OCI-LY7 (cell line): ENCODE results near the gene ACSL6. TPM values are rescaled to one million over a fixed set of nuclear protein-coding genes. Genes with fewer than 3 reads are reported as not detected.

Experiments used
- BruUV-seq: library from RNA; stranded (reverse); fragments of 400-500 nt; replicated peaks from 2 replicates; lab custom pipeline; 2021; lab: Mats Ljungman, UMichigan
- CTCF ChIA-PET: fragments of 300-600 bp; sonication (Branson Sonifier 250); formaldehyde crosslinking; loops from one replicate; lab custom pipeline; 2022; ENCODE audit warnings: antibody characterized with exemption; ENCODE audit not compliant: unreplicated experiment; lab: Charles Lee
- POLR2A ChIA-PET: fragments of 300-600 bp; sonication (Branson Sonifier 250); formaldehyde crosslinking; loops from one replicate; lab custom pipeline; 2022; ENCODE audit warnings: antibody characterized with exemption; lab: Charles Lee
- DNase-seq: peaks from one replicate; pipeline ENCODE4 v3.0.0-alpha.2; 2015; ENCODE audit warnings: low spot score
- H2AFZ ChIP-seq: fragments of 200-600 bp; sonication (generic), shearing (Covaris generic); 2 replicates; pipeline ENCODE4 v1.6.1; 2014; ENCODE audit warnings: mild to moderate bottlenecking, antibody characterized with exemption, low read length, moderate library complexity
- H3K27ac ChIP-seq: fragments of 200-600 bp; sonication (generic); 2 replicates; pipeline ENCODE4 v1.5.1; 2014; ENCODE audit warnings: mixed run types, low read depth, mild to moderate bottlenecking, moderate library complexity, low read length, inconsistent platforms; ENCODE audit not compliant: poor library complexity, severe bottlenecking
- H3K36me3 ChIP-seq: fragments of 200-600 bp; sonication (generic); 2 replicates; pipeline ENCODE4 v1.6.1; 2014; ENCODE audit warnings: mild to moderate bottlenecking, antibody characterized with exemption, low read length, moderate library complexity, mixed read lengths; ENCODE audit not compliant: insufficient read depth
- H3K4me1 ChIP-seq: fragments of 200-600 bp; sonication (generic); 2 replicates; pipeline ENCODE4 v1.5.1; 2014; ENCODE audit warnings: mild to moderate bottlenecking, low read length; ENCODE audit not compliant: insufficient read depth, poor library complexity, severe bottlenecking
- H3K4me2 ChIP-seq: fragments of 200-600 bp; sonication (generic); 2 replicates; pipeline ENCODE4 v1.6.1; 2014; ENCODE audit warnings: mild to moderate bottlenecking, low read length
- H3K4me3 ChIP-seq: fragments of 200-600 bp; sonication (generic); 2 replicates; pipeline ENCODE4 v1.5.1; 2014; ENCODE audit warnings: mild to moderate bottlenecking, low read depth, low read length; ENCODE audit not compliant: poor library complexity, severe bottlenecking
- H3K79me2 ChIP-seq: fragments of 200-600 bp; sonication (generic); 2 replicates; pipeline ENCODE4 v1.6.1; 2016; ENCODE audit warnings: low read depth, mild to moderate bottlenecking, low read length, moderate library complexity, mixed read lengths; ENCODE audit not compliant: insufficient read depth
- H3K9me2 ChIP-seq: fragments of 200-600 bp; sonication (generic); 2 replicates; pipeline ENCODE4 v1.6.1; 2016; ENCODE audit warnings: mild to moderate bottlenecking, low read length, mixed read lengths; ENCODE audit not compliant: insufficient read depth
- H3K9me3 ChIP-seq: fragments of 200-600 bp; sonication (generic); 2 replicates; pipeline ENCODE4 v1.6.1; 2014; ENCODE audit warnings: mild to moderate bottlenecking, mixed run types, low read length, mixed read lengths
- H4K20me1 ChIP-seq: fragments of 200-600 bp; sonication (generic); 2 replicates; pipeline ENCODE4 v1.6.1; 2014; ENCODE audit warnings: mild to moderate bottlenecking, antibody characterized with exemption, low read length, moderate library complexity, mixed read lengths; ENCODE audit not compliant: insufficient read depth
- CTCF ChIP-seq: fragments of 200-600 bp; sonication (generic); conservative IDR thresholded peaks from 2 replicates; pipeline ENCODE4 v1.5.1; 2014; ENCODE audit warnings: mild to moderate bottlenecking, antibody characterized with exemption, low read length, moderate library complexity, mixed read lengths
- EZH2phosphoT487 ChIP-seq: fragments of 200-600 bp; sonication (generic); IDR thresholded peaks from 2 replicates; pipeline ENCODE4 v1.6.1; 2018; ENCODE audit warnings: low read depth, borderline replicate concordance, mild to moderate bottlenecking, mixed run types, antibody characterized with exemption, low read length, moderate library complexity, mixed read lengths
- intact Hi-C: fragments of 100-400 bp; cut with micrococcal nuclease; formaldehyde crosslinking; loops from one replicate; pipeline ENCODE4 v1.10.0; 2022; ENCODE audit not compliant: unreplicated experiment
- total RNA-seq, 2 experiments: library from RNA; depleted of rRNA in 1 of 2; stranded (reverse); fragments of >200 nt in 1 of 2; shearing (Covaris generic) in 1 of 2; gene quantifications; 2 replicates each; pipeline ENCODE4 v1.2.3, GENCODE V29; 2014 to 2022

Gene ACSL6
- total RNA-seq, 2 experiments from 2014 or later: not detected

- Histone ChIP-seq H3K4me3 (no peak overlapping the region), H3K9me3 (no peaks in the 10 kb centered on the region), H4K20me1 (no peaks in the 10 kb centered on the region), H2AFZ (no peak overlapping the region), H3K27ac (no peak overlapping the region), H3K4me1 (no peaks in the 10 kb centered on the region), H3K36me3 (no peaks in the 10 kb centered on the region), H3K4me2 (no peak overlapping the region), H3K79me2 (no peaks in the 10 kb centered on the region), H3K9me2 (no peaks in the 10 kb centered on the region)
- POLR2A ChIA-PET: interaction anchor here (0.6 kb wide), 1 partner anchor 932 kb away, joined by 5 read pairs; no protein-coding TSS in a partner anchor
- no peak for DNase-seq
- BruUV-seq: no TSS peak
- TF ChIP-seq EZH2phosphoT487 (no peak), CTCF (no peak)
- CTCF ChIA-PET: no interaction called here
- intact Hi-C loops: no loop called here
Observed at GRCh38 chr5:132052520-132052919, 41.1 kb upstream of the ACSL6 start.

GRCh38 chr5:132050661-132051552 lies 39.4 kb upstream of the ACSL6 start:
- Histone ChIP-seq H3K9me3 (no peaks in the 10 kb centered on the region), H3K4me1 (no peaks in the 10 kb centered on the region), H3K36me3 (no peaks in the 10 kb centered on the region), H3K27ac (no peak overlapping the region), H3K4me3 (no peak overlapping the region), H3K4me2 (no peak overlapping the region), H3K9me2 (no peaks in the 10 kb centered on the region), H2AFZ (no peak overlapping the region), H3K79me2 (no peaks in the 10 kb centered on the region), H4K20me1 (no peaks in the 10 kb centered on the region)
- ChIA-PET CTCF (no interaction called here), POLR2A (no interaction called here)
- intact Hi-C loops: no loop called here
- BruUV-seq: no TSS peak
- no peak for DNase-seq
- TF ChIP-seq CTCF (no peak), EZH2phosphoT487 (no peak)

- no peaks in the 10 kb centered on the region for H3K9me2 ChIP-seq
- no peaks in the 10 kb centered on the region for H4K20me1 ChIP-seq
- H3K79me2 ChIP-seq: no peaks in the 10 kb centered on the region
- CTCF ChIA-PET: no interaction called here
- TF ChIP-seq CTCF (no peak), EZH2phosphoT487 (no peak)
- no peak overlapping the region for H3K4me2 ChIP-seq
- H3K4me1 ChIP-seq: no peaks in the 10 kb centered on the region
- H3K4me3 ChIP-seq: no peak overlapping the region
- no peaks in the 10 kb centered on the region for H3K9me3 ChIP-seq
- POLR2A ChIA-PET: no interaction called here
- no peak overlapping the region for H2AFZ ChIP-seq
- DNase-seq: no peak
- H3K36me3 ChIP-seq: no peaks in the 10 kb centered on the region
- intact Hi-C loops: no loop called here
- no peak overlapping the region for H3K27ac ChIP-seq
- BruUV-seq: no TSS peak
Observed at GRCh38 chr5:132050136-132050535, 38.7 kb upstream of the ACSL6 start.
